Neural crest cell (in vitro differentiated cells): ENCODE data around the gene ALOX15. TPM values are rescaled to one million over a fixed set of nuclear protein-coding genes. Genes with fewer than 3 reads are reported as not detected.
"Not testable (repeated sequence)": the region's sequence is repeated elsewhere in the genome, so short reads cannot be mapped to it uniquely, and the experiment has no call there.

Experiments
- DNase-seq: peaks from one replicate; pipeline ENCODE4 v3.0.0; 2021; ENCODE audit warnings: low read depth, mixed read lengths, low spot score
- H3K27ac Mint-ChIP-seq: one replicate; pipeline ENCODE4 v1.8.0; 2021; ENCODE audit warnings: mild to moderate bottlenecking, mixed read lengths; ENCODE audit not compliant: unreplicated experiment
- H3K27me3 Mint-ChIP-seq: 2 replicates; pipeline ENCODE4 v1.8.0; 2021; ENCODE audit warnings: low read depth, mild to moderate bottlenecking, mixed read lengths
- H3K36me3 Mint-ChIP-seq: 2 replicates; pipeline ENCODE4 v1.8.0; 2021; ENCODE audit warnings: low read depth, mild to moderate bottlenecking, mixed read lengths
- H3K4me1 Mint-ChIP-seq: 2 replicates; pipeline ENCODE4 v1.8.0; 2021; ENCODE audit warnings: mixed read lengths
- H3K4me3 Mint-ChIP-seq: one replicate; pipeline ENCODE4 v1.8.0; 2021; ENCODE audit warnings: mild to moderate bottlenecking, mixed read lengths
- H3K9me3 Mint-ChIP-seq: 2 replicates; pipeline ENCODE4 v1.8.0; 2021; ENCODE audit warnings: mixed read lengths
- long read RNA-seq: library from polyadenylated mRNA; unstranded; transcript quantifications from one replicate; pipeline ENCODE4 v2.0.0, GENCODE V29; 2020
- total RNA-seq: library from RNA; stranded (reverse); gene quantifications from 2 replicates; pipeline ENCODE4 v1.2.1, GENCODE V29; 2021
- TF ChIP-seq, protein P1 (sequence below): fragments of 200-600 bp; sonication (generic); conservative IDR thresholded peaks from 2 replicates; pipeline ENCODE4 v1.5.0; 2021; ENCODE audit warnings: antibody characterized with exemption, mild to moderate bottlenecking

The ALOX15 gene
- 0.33 and 0.41 TPM in 2 replicates for total RNA-seq
- long read RNA-seq, result 0 reads

DNA sequence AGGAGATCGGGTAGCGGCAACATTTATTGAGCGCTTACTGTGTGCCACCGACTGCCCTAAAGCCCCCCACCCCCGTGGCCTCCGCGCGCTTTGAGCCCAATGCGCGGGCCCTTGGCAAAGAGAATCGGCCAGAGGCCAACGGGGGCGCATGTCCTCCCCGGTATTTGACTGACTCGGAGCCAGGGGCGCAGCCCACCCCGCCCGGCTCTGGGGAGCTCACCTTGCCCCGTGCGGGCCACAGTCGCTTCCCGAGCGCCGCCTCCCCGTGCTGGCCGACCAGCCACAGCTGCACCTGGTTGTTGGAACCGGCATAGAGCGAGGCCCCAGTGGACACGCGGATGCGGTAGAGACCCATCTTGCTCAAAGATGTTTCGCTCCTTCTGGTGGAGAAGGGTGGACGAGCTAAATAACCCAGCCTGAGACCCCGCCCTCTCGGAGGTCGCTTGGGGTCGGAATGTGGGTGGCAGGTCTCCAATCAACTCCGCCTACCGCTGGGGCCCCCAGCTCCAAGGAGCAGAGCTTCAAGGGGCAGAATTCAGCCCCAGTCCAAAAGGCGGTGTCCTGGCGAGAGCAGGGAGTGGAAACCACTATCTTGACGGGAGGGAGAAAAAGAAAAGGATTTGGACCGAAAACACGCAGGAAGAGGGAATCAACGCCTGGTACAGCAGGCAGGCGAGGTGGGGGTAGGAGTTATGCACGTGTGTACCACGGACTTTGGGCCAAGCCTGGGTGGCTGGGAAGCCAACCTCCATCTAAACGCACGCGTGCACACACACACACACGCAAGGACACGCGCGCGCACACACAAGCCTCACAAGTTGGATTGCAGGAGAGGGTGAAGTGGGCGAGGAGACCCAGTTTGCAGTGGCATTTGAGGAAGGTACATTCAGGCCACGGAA, at the start of gene ALOX15:
TSS of gene ALOX15 (minus strand) at position 382 of the 899 bp plus-strand sequence. CDS start at position 355, 27 bp downstream.
- no peak for DNase-seq
- H3K4me3 Mint-ChIP-seq, result no peak within 1 kb of the TSS
- peaks cover 91% of the 10 kb centered on the region for H3K27me3 Mint-ChIP-seq
- no peaks in the 10 kb centered on the region for H3K9me3 Mint-ChIP-seq
- peaks cover 12% of the 10 kb centered on the region for H3K4me1 Mint-ChIP-seq
- TF ChIP-seq, protein P1, sequence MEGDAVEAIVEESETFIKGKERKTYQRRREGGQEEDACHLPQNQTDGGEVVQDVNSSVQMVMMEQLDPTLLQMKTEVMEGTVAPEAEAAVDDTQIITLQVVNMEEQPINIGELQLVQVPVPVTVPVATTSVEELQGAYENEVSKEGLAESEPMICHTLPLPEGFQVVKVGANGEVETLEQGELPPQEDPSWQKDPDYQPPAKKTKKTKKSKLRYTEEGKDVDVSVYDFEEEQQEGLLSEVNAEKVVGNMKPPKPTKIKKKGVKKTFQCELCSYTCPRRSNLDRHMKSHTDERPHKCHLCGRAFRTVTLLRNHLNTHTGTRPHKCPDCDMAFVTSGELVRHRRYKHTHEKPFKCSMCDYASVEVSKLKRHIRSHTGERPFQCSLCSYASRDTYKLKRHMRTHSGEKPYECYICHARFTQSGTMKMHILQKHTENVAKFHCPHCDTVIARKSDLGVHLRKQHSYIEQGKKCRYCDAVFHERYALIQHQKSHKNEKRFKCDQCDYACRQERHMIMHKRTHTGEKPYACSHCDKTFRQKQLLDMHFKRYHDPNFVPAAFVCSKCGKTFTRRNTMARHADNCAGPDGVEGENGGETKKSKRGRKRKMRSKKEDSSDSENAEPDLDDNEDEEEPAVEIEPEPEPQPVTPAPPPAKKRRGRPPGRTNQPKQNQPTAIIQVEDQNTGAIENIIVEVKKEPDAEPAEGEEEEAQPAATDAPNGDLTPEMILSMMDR, result no peak
- no peaks in the 10 kb centered on the region for H3K36me3 Mint-ChIP-seq
- H3K27ac Mint-ChIP-seq, result no peak within 1 kb of the TSS

- Mint-ChIP-seq H3K4me3 (no peak overlapping the region), H3K36me3 (peaks cover 35% of the 10 kb centered on the region), H3K9me3 (no peaks in the 10 kb centered on the region), H3K4me1 (peaks cover 4% of the 10 kb centered on the region), H3K27me3 (no peaks in the 10 kb centered on the region), H3K27ac (no peak overlapping the region)
- no peak for DNase-seq
- TF ChIP-seq, protein P1, result no peak
Observed at GRCh38 chr17:4690745-4691144, 49.3 kb upstream of the ALOX15 start.

- not testable (repeated sequence) for DNase-seq, H3K27me3 Mint-ChIP-seq, H3K9me3 Mint-ChIP-seq, H3K4me3 Mint-ChIP-seq, H3K27ac Mint-ChIP-seq, H3K4me1 Mint-ChIP-seq
- H3K36me3 Mint-ChIP-seq, result peaks cover 35% of the 10 kb centered on the region
Observed at GRCh38 chr17:4689872-4690271, 48.4 kb upstream of the ALOX15 start.

DNA sequence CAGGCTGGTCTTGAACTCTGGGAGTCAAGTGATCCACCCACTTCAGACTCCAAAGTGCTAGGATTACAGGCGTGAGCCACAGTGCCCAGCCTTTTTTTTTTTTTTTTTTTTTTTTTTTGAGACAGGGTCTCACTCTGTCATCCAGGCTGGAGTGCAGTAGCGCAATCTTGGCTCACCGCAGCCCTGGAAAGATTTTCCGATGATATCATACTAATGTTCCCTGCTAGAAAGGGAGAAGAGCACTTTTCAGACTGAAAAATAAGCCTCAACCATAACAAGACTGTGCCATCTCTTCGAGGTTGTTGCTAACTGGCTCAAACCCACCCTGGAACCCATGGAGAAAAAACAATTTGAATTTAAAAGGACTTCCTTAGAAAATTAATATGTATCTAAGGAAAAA, 42.3 kb upstream of the ALOX15 start:
- H3K4me1 Mint-ChIP-seq, H3K4me3 Mint-ChIP-seq, H3K27ac Mint-ChIP-seq, DNase-seq, H3K9me3 Mint-ChIP-seq, H3K27me3 Mint-ChIP-seq: not testable (repeated sequence)
- peaks cover 28% of the 10 kb centered on the region for H3K36me3 Mint-ChIP-seq

GRCh38 chr17:4679658-4680057, 38.2 kb upstream of the ALOX15 start:
- Mint-ChIP-seq H3K4me3 (no peak overlapping the region), H3K27me3 (no peaks in the 10 kb centered on the region), H3K36me3 (peaks cover 17% of the 10 kb centered on the region), H3K27ac (no peak overlapping the region), H3K9me3 (no peaks in the 10 kb centered on the region), H3K4me1 (no peaks in the 10 kb centered on the region)
- TF ChIP-seq, protein P1, result no peak
- no peak for DNase-seq

- Mint-ChIP-seq H3K4me3 (no peak overlapping the region), H3K4me1 (no peaks in the 10 kb centered on the region), H3K27ac (no peak overlapping the region), H3K36me3 (peaks cover 12% of the 10 kb centered on the region), H3K9me3 (no peaks in the 10 kb centered on the region), H3K27me3 (no peaks in the 10 kb centered on the region)
- TF ChIP-seq, protein P1, result no peak
- DNase-seq, result no peak
Observed at GRCh38 chr17:4678448-4679026, 37.1 kb upstream of the ALOX15 start.
